Retinal pigment epithelial cell (primary cell): Measurements from ENCODE around the gene RAP1GAP.

Source experiments
- DNase-seq: peaks from one replicate; pipeline ENCODE4 v3.0.0-alpha.2; 2010; ENCODE audit warnings: low read depth
- H3K4me3 ChIP-seq: 2 replicates; pipeline ENCODE4 v1.5.1; 2011; ENCODE audit warnings: mild to moderate bottlenecking, low read length, control low read depth, moderate library complexity
- TF ChIP-seq, protein P1 (sequence below): conservative IDR thresholded peaks from 2 replicates; pipeline ENCODE4 v1.5.1; 2011; ENCODE audit warnings: low read depth, low read length, control low read depth, inconsistent platforms

Gene RAP1GAP

GRCh38 chr1:21547876-21548275 is 121.3 kb downstream of the RAP1GAP start:
- no peak overlapping the region for H3K4me3 ChIP-seq
- DNase-seq, result no peak
- TF ChIP-seq, protein P1, sequence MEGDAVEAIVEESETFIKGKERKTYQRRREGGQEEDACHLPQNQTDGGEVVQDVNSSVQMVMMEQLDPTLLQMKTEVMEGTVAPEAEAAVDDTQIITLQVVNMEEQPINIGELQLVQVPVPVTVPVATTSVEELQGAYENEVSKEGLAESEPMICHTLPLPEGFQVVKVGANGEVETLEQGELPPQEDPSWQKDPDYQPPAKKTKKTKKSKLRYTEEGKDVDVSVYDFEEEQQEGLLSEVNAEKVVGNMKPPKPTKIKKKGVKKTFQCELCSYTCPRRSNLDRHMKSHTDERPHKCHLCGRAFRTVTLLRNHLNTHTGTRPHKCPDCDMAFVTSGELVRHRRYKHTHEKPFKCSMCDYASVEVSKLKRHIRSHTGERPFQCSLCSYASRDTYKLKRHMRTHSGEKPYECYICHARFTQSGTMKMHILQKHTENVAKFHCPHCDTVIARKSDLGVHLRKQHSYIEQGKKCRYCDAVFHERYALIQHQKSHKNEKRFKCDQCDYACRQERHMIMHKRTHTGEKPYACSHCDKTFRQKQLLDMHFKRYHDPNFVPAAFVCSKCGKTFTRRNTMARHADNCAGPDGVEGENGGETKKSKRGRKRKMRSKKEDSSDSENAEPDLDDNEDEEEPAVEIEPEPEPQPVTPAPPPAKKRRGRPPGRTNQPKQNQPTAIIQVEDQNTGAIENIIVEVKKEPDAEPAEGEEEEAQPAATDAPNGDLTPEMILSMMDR, result no peak
